ENCODE measurements around the gene TIMP4. TPM values are rescaled to one million over a fixed set of nuclear protein-coding genes. Genes with fewer than 3 reads are reported as not detected.

TIMP4 gene
- total and polyA plus RNA-seq, 8 donors: 0.13 to 11.3 (median 0.46) TPM

DNA sequence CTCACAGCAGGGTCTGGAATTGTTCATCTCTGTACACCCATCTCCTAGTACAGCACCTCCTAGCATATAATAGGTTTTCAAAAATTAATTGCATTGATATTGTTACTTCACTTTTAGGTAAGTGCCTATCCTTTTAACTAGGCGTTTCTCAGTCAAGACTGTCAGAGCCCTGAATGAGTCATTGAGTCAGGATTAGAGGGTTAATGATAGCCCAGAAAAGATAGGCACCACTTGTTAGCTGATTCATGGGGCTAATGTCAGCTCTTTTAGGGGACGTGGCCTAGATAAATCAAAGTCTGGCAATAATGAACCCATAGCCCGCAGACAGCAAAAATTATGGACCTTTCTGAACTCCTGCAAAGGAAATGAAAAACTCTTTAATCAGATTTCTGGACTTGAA lies 42.9 kb downstream of the TIMP4 start:
- Histone ChIP-seq H3K27ac (no peak overlapping the region), H3K9me3 (peaks cover 0 to 2% of the 10 kb centered on the region in 2 donors), H3K27me3 (peaks cover 0 to 5% of the 10 kb centered on the region in 2 donors), H3K4me3 (no peak overlapping the region), H3K4me1 (no peaks in the 10 kb centered on the region), H3K36me3 (no peaks in the 10 kb centered on the region)
- TF ChIP-seq, protein P1, sequence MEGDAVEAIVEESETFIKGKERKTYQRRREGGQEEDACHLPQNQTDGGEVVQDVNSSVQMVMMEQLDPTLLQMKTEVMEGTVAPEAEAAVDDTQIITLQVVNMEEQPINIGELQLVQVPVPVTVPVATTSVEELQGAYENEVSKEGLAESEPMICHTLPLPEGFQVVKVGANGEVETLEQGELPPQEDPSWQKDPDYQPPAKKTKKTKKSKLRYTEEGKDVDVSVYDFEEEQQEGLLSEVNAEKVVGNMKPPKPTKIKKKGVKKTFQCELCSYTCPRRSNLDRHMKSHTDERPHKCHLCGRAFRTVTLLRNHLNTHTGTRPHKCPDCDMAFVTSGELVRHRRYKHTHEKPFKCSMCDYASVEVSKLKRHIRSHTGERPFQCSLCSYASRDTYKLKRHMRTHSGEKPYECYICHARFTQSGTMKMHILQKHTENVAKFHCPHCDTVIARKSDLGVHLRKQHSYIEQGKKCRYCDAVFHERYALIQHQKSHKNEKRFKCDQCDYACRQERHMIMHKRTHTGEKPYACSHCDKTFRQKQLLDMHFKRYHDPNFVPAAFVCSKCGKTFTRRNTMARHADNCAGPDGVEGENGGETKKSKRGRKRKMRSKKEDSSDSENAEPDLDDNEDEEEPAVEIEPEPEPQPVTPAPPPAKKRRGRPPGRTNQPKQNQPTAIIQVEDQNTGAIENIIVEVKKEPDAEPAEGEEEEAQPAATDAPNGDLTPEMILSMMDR (IDR thresholded peaks at IDR 0.05): no peak
- DNase-seq: no peak
- intact Hi-C loops (cut with DNase I): no loop called here
- ATAC-seq: no peak

DNA sequence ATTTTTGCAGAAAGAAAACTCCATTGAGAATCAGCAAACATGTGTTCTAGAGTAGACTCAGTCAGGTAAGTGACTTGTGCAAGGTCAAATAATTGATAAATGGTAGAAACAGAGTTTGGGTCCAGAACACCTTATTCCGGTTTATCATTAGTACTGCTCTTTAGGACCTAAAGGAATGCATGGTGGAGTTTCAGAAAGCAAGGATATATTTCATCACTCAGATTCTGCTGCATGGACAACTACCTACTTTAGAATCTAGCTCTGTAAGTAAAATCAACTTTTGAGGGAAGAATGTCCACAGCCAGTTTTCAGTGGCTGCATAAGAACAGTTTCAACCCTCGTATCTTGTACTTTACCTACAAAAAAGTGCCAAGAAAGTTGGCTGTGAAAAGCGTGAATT lies 43.6 kb downstream of the TIMP4 start:
- no peak overlapping the region for H3K27ac ChIP-seq
- no peaks in the 10 kb centered on the region for H3K4me1 ChIP-seq
- no peak overlapping the region for H3K4me3 ChIP-seq
- no peak for ATAC-seq
- TF ChIP-seq, protein P1 (IDR thresholded peaks at IDR 0.05): no peak
- H3K36me3 ChIP-seq: no peaks in the 10 kb centered on the region
- intact Hi-C loops (cut with DNase I): no loop called here
- H3K27me3 ChIP-seq: peaks cover 0 to 5% of the 10 kb centered on the region in 2 donors
- H3K9me3 ChIP-seq: peaks cover 0 to 4% of the 10 kb centered on the region in 2 donors
- DNase-seq: no peak

DNA sequence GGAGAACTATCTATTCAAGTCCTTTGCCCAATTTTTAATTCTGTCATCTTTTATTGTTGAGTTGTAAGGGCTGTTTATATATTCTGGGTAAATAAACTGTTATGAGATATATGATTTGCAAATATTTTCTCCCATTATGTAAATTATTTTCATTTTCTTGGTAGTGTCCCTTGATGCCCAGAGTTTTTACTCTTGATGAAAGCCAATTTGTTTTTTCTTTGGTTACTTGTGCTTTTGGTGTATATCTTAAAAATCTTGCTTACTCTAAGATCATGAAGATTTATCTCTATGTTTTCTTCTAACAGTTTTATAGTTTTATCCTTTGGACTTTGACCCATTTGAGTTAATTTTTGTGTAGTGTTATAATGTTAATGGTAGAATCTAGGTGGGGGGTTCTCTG lies 44.5 kb downstream of the TIMP4 start:
- peaks cover 0 to 4% of the 10 kb centered on the region in 2 donors for H3K9me3 ChIP-seq
- no peak overlapping the region for H3K27ac ChIP-seq
- TF ChIP-seq, protein P1 (IDR thresholded peaks at IDR 0.05): no peak
- H3K4me1 ChIP-seq: no peaks in the 10 kb centered on the region
- intact Hi-C loops (cut with DNase I): no loop called here
- H3K4me3 ChIP-seq: no peak overlapping the region
- no peak for DNase-seq
- H3K36me3 ChIP-seq: no peaks in the 10 kb centered on the region
- peaks cover 0 to 5% of the 10 kb centered on the region in 2 donors for H3K27me3 ChIP-seq
- no peak for ATAC-seq

DNA sequence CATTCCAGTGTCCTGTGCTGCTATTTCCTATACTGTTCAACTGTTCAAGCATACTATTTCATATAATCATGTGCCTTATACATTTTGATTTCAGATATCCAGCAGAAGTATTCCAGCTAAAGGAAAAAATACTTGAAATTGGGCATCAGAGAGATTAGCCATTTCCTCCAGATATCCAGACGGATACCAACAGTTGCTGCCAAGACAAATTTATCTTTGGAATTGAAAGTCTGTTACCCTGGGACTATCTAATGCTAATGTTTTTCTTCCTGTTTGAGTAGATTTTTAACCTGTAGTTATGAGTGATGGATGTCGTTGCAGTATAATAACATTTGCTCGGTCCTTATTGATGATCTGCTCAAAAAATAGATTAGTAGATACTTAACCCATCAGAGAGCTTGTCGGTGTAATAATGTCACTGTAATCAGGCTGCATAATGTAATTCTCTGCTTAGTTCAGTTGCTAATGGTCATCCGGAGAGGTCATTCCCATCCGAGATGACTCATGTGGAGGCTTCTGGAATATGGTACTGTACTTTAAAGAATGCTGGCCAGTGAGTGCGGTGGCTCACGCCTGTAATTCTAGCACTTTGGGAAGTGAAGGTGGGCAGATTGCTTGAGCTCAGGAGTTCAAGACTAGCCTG lies 51.5 kb downstream of the TIMP4 start:
- no peak overlapping the region for H3K27ac ChIP-seq
- intact Hi-C loops (cut with DNase I): no loop called here
- ATAC-seq: no peak
- no peaks in the 10 kb centered on the region for H3K4me1 ChIP-seq
- no peak overlapping the region for H3K4me3 ChIP-seq
- TF ChIP-seq, protein P1 (IDR thresholded peaks at IDR 0.05): no peak
- peaks cover 0 to 4% of the 10 kb centered on the region in 2 donors for H3K9me3 ChIP-seq
- no peak for DNase-seq
- no peaks in the 10 kb centered on the region for H3K36me3 ChIP-seq
- H3K27me3 ChIP-seq: no peaks in the 10 kb centered on the region

Other genes starting within 250 kb of the TIMP4 start
- 1 to 10 TPM; 1.1 to 2.3 TPM for gene SYN2, start 154.5 kb downstream of the TIMP4 start, total RNA-seq
- 1 to 10 TPM in 2 of 6 donors, under 1 TPM in 4; 0.63 to 1.4 (median 0.80) TPM for gene SYN2, start 154.5 kb downstream of the TIMP4 start, polyA plus RNA-seq (ENCODE audit: insufficient read length in 6 of 6)
- gene PPARG, start 130.2 kb upstream of the TIMP4 start, total RNA-seq: 10 to 100 TPM; 39.6 to 52.0 TPM
- gene PPARG, start 130.2 kb upstream of the TIMP4 start, polyA plus RNA-seq (ENCODE audit: insufficient read length in 6 of 6): 1 to 10 TPM; 3.3 to 7.9 (median 4.6) TPM